Adipose tissue (tissue), 3 donors: ENCODE measurements around the gene ZNF292. TPM values are rescaled to one million over a fixed set of nuclear protein-coding genes. Genes with fewer than 3 reads are reported as not detected.
"Not testable (repeated sequence)": the region's sequence is repeated elsewhere in the genome, so short reads cannot be mapped to it uniquely, and the experiment has no call there.

Source experiments
- H3K27ac ChIP-seq: one replicate; pipeline ENCODE4 v1.5.1; 2013; ENCODE audit warnings: low read depth, low read length
- WGBS, 3 donors: extraction: QIAGEN DNeasy Blood & Tissue Kit; methylation state at CpG; one replicate each; pipeline ENCODE4 v1.1.7; 2013; 5-methylcytosine and 5-hydroxymethylcytosine counted together
- polyA plus RNA-seq, 3 donors: library from polyadenylated mRNA; stranded (reverse); fragments of 200-250 nt; gene quantifications; one replicate each; pipeline ENCODE4 v1.2.3, GENCODE V29; 2013
- donor health status: healthy with polysubstance abuse.
- donor health status: Bipolar disorder and iron deficiency.
- donor health status: healthy.

The ZNF292 gene
- polyA plus RNA-seq, 3 donors = 2.5 to 3.6 (median 3.3) TPM

GRCh38 chr6:87251225-87251624, 95.9 kb downstream of the ZNF292 start:
- no peak overlapping the region for H3K27ac ChIP-seq
- WGBS, 3 donors = 80 to 100% (median 84%) methylated on average over 1 of the region's 1 CpG

DNA sequence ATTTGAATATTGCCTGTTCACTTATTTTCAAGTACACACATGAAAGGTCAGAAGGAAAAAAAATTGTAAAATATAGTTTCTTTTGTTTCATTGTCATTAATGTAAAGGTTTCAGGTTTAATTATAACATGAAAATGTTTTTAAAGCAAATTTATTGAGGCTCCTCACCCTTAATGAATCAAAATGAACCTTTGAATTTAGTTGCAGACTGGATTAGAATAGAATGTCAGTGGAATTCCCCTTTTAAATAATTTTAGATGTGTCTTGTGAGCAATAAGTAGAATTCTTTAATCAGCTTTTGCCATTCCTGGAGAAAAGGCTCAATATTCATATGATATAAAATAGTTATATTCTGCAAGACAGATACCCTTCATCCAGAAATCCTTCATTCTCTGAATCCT, 96.4 kb downstream of the ZNF292 start:
- H3K27ac ChIP-seq = no peak overlapping the region

GRCh38 chr6:87257046-87257445, 101.7 kb downstream of the ZNF292 start:
- 96 to 99% (median 98%) methylated on average over 3 of the region's 3 CpGs for WGBS, 3 donors

GRCh38 chr6:87257565-87257964, 102.2 kb downstream of the ZNF292 start:
- H3K27ac ChIP-seq = no peak overlapping the region
- 96 to 100% (median 97%) methylated on average over 4 of the region's 4 CpGs for WGBS, 3 donors

More at GRCh38 chr6:87257046-87257445, 101.7 kb downstream of the ZNF292 start:
- no peak overlapping the region for H3K27ac ChIP-seq

DNA sequence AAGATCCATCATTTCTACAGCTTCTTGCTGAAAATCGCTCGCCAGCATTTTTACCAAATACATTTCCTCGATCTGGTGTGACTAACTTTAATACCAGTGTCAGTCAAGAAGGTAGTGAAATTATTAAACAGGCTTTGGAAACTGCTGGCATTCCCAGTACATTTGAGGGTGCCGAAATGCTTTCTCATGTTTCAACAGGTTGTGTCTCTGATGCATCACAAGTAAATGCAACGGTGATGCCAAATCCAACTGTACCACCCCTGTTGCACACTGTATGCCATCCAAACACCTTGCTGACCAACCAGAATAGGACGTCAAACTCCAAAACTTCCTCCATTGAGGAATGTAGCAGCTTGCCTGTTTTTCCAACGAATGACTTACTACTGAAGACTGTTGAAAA, 102.6 kb downstream of the ZNF292 start:
- H3K27ac ChIP-seq = no peak overlapping the region
- 98 to 99% (median 99%) methylated on average over 7 of the region's 7 CpGs for WGBS, 3 donors

- H3K27ac ChIP-seq = no peak overlapping the region
- 95 to 97% (median 96%) methylated on average over 7 of the region's 7 CpGs for WGBS, 3 donors
Observed at GRCh38 chr6:87259791-87260190, 104.4 kb downstream of the ZNF292 start.

GRCh38 chr6:87261534-87261933, 106.2 kb downstream of the ZNF292 start:
- no peak overlapping the region for H3K27ac ChIP-seq
- whole genome bisulfite sequencing, 3 donors = 62 to 76% (median 71%) methylated on average over 3 of the region's 3 CpGs

DNA sequence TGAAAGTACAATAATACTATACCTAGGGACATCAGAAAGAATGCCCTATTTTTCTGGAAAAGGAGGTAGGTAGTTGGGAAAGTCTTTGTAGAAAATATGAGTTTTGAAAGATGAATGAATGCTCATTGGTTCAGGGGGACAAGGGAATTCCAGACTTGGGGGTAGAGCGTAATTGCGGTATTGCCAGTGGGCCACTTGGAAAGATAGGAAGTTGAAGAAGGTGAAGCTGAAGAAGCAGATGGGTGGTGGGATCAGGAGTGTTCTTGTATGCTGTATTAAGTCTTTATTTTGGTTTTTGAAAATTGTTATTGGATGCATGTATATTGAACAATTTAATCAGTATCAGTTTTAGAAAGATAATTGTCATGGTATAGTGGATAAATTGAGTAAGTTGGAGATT, 109.1 kb downstream of the ZNF292 start:
- 97 to 100% (median 99%) methylated on average over 2 of the region's 2 CpGs for WGBS, 3 donors
- no peak overlapping the region for H3K27ac ChIP-seq

GRCh38 chr6:87274660-87275274, 119.4 kb downstream of the ZNF292 start:
- H3K27ac ChIP-seq = no peak overlapping the region
- 90 to 98% (median 92%) methylated on average over 7 of the region's 7 CpGs for WGBS, 3 donors

GRCh38 chr6:87276624-87277023, 121.3 kb downstream of the ZNF292 start:
- H3K27ac ChIP-seq = no peak overlapping the region
- WGBS, 3 donors = 28 to 84% (median 76%) methylated on average over 1 of the region's 1 CpG

GRCh38 chr6:87277123-87277522, 121.8 kb downstream of the ZNF292 start:
- no peak overlapping the region for H3K27ac ChIP-seq

GRCh38 chr6:87279196-87279595, 123.8 kb downstream of the ZNF292 start:
- WGBS, 3 donors = 34 to 46% (median 45%) methylated on average over 2 of the region's 2 CpGs
- H3K27ac ChIP-seq = no peak overlapping the region

- 62 to 75% (median 68%) methylated on average over 1 of the region's 1 CpG for WGBS, 3 donors
Observed at GRCh38 chr6:87281426-87281825, 126.1 kb downstream of the ZNF292 start.

DNA sequence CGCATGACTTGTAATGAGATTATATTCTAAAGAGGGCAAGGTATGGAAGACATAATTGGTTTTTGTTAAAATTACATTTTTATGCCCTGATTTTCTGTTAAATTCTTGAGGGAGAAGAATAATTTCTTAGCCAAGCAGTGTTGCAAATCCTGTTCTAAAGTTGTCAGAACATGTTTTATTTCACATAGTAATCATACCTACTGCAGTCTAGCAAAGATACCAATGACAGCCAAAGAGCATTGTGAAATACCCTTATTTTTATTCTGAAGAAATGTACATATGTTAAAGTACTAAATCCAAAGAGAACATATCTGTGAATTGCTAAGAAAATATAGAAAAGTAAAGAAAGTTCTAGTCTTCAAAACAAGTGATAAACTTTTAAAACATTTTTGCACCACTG, 127.4 kb downstream of the ZNF292 start:
- WGBS, 3 donors = 85 to 96% (median 91%) methylated on average over 1 of the region's 1 CpG
- no peak overlapping the region for H3K27ac ChIP-seq

More at GRCh38 chr6:87281426-87281825, 126.1 kb downstream of the ZNF292 start:
- H3K27ac ChIP-seq = no peak overlapping the region

GRCh38 chr6:87283461-87283860, 128.1 kb downstream of the ZNF292 start:
- WGBS, 3 donors = 75 to 82% (median 78%) methylated on average over 3 of the region's 3 CpGs
- no peak overlapping the region for H3K27ac ChIP-seq

DNA sequence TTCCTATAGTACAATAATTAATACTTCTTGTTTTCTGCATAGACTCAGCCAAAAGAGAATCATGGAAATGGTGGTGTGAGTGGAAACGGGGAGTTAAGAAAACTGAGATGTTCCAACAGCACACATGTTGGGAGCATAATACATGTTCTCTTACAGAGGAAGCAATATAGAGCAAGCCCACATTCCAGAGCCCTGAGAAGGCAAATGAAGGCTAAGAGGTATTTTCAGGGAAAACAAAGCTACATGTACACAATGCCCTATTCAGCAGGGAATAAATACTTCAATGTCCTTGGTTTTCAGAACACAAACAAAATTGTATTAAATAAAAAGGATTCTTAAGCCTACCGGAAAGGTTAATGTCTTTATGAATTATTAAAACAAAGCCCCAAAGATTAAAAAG, 131.9 kb downstream of the ZNF292 start:
- H3K27ac ChIP-seq = no peak overlapping the region
- WGBS, 3 donors = 74 to 82% (median 76%) methylated on average over 2 of the region's 2 CpGs

DNA sequence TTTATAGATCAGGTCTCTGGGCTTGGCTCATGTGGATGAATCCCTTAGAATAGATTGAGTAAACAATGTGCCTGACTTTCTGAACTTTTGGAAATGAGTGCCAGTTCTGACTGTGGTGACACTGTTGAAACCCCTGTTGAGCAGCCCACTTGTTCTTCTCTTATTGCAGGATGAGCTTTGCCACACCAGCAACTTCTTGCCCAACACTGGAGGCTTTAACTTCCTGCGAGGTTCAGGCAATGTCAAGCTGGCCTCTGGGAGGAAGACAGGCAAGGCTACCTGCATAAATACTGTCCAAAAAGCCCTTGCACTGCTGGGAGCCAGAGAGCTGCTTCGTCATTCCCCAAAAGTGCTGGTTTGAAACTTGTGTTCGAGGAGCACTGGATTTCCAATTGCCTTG, 134.2 kb downstream of the ZNF292 start:
- WGBS, 3 donors = 54 to 92% (median 78%) methylated on average over 3 of the region's 3 CpGs
- no peak overlapping the region for H3K27ac ChIP-seq

GRCh38 chr6:87291883-87292282, 136.5 kb downstream of the ZNF292 start:
- WGBS, 3 donors = 40 to 80% (median 73%) methylated on average over 2 of the region's 2 CpGs
- H3K27ac ChIP-seq = no peak overlapping the region

GRCh38 chr6:87293526-87293925, 138.2 kb downstream of the ZNF292 start:
- 80 to 89% (median 84%) methylated on average over 4 of the region's 4 CpGs for WGBS, 3 donors
- H3K27ac ChIP-seq = no peak overlapping the region

- H3K27ac ChIP-seq = no peak overlapping the region
- WGBS, 3 donors = 37 to 68% (median 46%) methylated on average over 1 of the region's 1 CpG
Observed at GRCh38 chr6:87297119-87297518, 141.8 kb downstream of the ZNF292 start.

DNA sequence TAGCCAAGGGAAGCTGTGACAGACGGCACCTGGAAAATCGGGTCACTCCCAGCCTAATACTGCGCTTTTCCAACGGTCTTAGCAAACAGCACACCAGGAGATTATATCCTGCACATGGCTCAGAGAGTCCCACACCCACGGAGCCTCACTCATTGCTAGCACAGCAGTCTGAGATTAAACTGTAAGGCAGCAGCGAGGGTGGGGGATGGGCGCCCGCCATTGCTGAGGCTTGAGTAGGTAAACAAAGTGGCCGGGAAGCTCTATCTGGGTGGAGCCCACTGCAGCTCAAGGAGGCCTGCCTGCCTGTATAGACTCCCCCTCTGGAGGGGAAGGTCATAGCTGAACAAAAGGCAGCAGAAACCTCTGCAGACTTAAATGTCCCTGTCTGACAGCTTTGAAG, 145.9 kb downstream of the ZNF292 start:
- 73 to 89% (median 86%) methylated on average over 9 of the region's 9 CpGs for WGBS, 3 donors
- H3K27ac ChIP-seq = not testable (repeated sequence)
